ENCODE measurements around the gene ZBTB2.

ZBTB2 gene

DNA sequence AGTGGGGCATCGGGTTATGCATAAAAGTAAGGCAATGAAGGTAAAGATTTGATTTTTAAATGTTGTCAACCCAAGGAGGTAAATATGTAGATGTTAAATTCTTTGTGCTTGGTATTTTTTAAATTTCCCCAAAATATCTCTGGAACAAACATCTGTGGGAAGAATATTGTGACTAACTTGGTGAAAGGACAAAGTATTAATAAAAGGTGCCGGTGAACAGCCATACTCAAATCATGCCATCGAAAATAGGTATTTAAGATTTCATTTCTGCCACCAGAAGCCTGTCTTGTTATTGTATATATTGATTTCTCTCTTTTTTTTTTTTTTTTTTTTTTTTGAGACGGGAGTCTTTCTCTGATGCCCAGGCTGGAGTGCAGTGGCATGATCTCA is 12.6 kb upstream of the ZBTB2 start:
- TF ChIP-seq, protein P1, sequence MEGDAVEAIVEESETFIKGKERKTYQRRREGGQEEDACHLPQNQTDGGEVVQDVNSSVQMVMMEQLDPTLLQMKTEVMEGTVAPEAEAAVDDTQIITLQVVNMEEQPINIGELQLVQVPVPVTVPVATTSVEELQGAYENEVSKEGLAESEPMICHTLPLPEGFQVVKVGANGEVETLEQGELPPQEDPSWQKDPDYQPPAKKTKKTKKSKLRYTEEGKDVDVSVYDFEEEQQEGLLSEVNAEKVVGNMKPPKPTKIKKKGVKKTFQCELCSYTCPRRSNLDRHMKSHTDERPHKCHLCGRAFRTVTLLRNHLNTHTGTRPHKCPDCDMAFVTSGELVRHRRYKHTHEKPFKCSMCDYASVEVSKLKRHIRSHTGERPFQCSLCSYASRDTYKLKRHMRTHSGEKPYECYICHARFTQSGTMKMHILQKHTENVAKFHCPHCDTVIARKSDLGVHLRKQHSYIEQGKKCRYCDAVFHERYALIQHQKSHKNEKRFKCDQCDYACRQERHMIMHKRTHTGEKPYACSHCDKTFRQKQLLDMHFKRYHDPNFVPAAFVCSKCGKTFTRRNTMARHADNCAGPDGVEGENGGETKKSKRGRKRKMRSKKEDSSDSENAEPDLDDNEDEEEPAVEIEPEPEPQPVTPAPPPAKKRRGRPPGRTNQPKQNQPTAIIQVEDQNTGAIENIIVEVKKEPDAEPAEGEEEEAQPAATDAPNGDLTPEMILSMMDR (IDR thresholded peaks at IDR 0.05; ENCODE audit: insufficient read depth, low read depth, low read length, missing control alignments): no peak
- no peak overlapping the region for H3K4me3 ChIP-seq (ENCODE audit: low read length)
- no peak for DNase-seq (ENCODE audit: low read depth)

DNA sequence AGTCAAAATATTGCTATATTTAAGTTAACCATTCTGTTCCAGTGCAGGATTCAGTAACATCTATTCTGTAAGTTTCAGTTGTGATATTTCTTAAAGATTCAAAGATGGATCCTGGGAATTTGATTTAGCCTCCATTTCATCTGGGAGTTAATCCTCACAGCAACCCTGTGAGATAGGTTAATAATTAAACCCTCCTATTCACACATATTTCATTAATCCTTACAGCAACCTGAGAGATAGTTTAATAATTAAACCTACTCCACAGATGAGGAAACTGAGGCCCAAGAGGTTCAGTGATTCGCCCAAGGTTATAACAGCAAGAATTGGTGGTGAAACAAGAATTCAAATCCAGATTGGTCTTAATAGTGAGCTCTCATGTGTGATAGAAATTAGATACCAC is 10.9 kb upstream of the ZBTB2 start:
- DNase-seq (ENCODE audit: low read depth): no peak
- no peak overlapping the region for H3K4me3 ChIP-seq (ENCODE audit: low read length)
- TF ChIP-seq, protein P1 (IDR thresholded peaks at IDR 0.05; ENCODE audit: insufficient read depth, low read depth, low read length, missing control alignments): no peak

DNA sequence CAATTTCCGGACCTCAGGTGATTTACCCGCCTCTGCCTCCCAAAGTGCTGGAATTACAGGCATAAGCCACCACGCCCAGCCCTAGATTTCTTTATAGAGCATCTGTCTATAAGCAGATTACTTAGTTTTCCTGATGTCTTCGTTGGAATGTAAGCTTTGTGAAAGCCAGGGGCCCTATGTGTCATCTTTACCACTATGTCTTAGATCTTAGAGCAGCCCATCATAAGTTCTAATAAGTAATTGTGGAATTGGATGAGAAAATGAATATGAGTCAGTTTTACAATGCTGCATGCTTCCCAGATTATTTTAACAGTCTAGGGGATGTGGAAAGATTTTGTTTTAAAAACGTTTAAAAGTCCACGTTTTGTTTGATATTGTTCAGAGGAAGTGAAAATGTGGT is 9.1 kb upstream of the ZBTB2 start:
- TF ChIP-seq, protein P1 (IDR thresholded peaks at IDR 0.05; ENCODE audit: insufficient read depth, low read depth, low read length, missing control alignments): no peak
- DNase-seq (ENCODE audit: low read depth): peak; percentile 13
- H3K4me3 ChIP-seq (ENCODE audit: low read length): no peak overlapping the region

DNA sequence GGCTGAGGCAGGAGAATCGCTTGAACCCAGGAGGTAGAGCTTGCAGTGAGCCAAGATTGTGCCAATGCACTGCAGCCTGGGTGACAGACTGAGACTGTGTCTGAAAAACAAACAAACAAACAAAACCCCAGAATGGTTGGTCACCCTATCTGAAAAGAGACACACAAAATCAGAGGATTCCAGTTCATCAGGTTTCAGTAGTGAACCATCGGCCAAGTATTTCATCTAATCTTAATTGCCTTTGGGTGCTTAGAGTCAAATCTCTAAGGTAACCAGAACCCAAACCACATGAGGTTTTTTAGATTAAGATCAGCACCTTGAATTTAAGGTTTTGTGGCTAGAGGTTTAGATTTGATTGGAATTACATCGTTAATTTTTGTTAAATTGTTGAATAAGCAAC is 8.3 kb upstream of the ZBTB2 start:
- peak; percentile 66 for DNase-seq (ENCODE audit: low read depth)

DNA sequence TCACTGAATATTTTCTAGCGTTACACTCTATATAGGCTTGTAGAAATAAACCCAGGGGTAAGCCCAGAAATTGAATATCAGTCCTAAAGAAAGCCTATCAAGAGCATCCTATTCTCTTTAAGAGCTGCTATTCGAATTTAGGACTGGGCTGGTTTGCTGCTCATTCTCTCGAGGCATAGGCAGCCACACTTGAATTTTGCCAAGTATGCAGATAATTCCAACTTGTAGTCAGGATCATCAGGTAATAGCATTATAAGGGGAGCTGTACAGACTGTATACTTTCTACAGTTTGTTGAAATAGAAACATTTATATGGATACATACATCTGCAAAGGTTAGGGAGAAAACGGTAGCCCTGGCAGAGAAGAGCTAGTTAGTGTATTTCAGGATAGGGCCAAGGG is 2.1 kb upstream of the ZBTB2 start:
- H3K4me3 ChIP-seq (ENCODE audit: low read length): no peak overlapping the region
- TF ChIP-seq, protein P1 (IDR thresholded peaks at IDR 0.05; ENCODE audit: insufficient read depth, low read depth, low read length, missing control alignments): no peak
- no peak for DNase-seq (ENCODE audit: low read depth)

More for the DNA sequence above, 8.3 kb upstream of the ZBTB2 start:
- no peak overlapping the region for H3K4me3 ChIP-seq (ENCODE audit: low read length)
- TF ChIP-seq, protein P1 (IDR thresholded peaks at IDR 0.05; ENCODE audit: insufficient read depth, low read depth, low read length, missing control alignments): no peak

DNA sequence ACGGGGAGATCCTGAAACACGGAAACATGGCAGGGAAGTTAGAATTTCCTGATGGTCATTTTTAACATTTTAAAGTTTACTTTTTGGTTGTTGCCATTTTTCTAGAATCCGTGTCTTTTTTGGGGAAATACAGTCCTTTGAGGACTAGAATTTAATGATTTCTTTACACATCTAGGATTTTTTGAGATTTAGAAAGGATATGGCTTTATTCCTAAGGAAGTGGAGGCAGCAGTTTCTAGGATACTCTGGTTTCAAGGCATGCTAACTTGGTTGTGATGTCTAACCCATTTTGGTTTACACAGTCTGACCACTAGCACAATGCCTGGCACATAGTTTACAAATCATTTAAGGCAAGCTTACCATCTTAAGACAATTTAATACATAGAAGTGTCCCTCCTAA is 1.1 kb upstream of the ZBTB2 start:
- no peak for DNase-seq (ENCODE audit: low read depth)
- peak overlapping the region; percentile 72 for H3K4me3 ChIP-seq (ENCODE audit: low read length)
- TF ChIP-seq, protein P1 (IDR thresholded peaks at IDR 0.05; ENCODE audit: insufficient read depth, low read depth, low read length, missing control alignments): no peak

DNA sequence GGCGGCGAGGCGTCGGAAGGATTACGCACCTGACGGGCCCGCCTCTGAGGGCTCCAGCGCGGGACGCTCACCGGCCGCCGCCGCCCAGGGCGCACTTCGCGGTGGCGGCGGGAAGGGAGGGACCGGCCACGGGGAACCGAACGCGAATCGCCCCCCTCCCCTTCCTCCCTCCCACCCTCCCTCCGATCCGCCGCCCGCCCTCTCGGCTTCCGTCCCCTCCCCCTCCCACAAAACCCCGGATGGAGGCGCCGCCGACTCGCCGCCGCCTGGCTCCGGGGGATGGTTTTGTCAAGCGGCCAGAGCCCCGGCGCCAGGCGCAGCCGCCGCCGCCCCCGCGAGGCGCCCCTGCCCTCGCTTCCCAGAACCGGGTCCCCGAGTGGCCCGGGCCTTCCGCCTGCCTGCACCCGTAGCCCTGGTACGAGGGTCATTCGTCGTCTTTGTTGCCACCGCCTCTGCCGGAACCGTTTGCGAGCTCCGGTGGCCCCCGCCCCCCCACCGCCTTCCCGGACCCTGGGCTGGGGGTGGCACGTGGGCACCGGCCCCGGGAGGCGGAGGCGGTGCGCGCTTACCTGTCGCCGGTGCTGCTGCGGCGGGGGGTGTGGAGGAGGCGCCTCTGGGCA is 398 bp downstream of the ZBTB2 start:
- peak overlapping the region; percentile 72 for H3K4me3 ChIP-seq (ENCODE audit: low read length)
- no peak for DNase-seq (ENCODE audit: low read depth)
- TF ChIP-seq, protein P1 (IDR thresholded peaks at IDR 0.05; ENCODE audit: insufficient read depth, low read depth, low read length, missing control alignments): no peak
